GM13977 (cell line): ENCODE results near the gene LOXL3.

Experiments
- DNase-seq: peaks from one replicate; pipeline ENCODE4 v3.0.0; 2012; ENCODE audit warnings: low spot score
- in situ Hi-C: fragments of 300-500 bp; cut with MboI; formaldehyde crosslinking; loops from one replicate; pipeline ENCODE4 v1.12.0; 2022; ENCODE audit warnings: low sequenced_read_pairs, low pct_unique_long_range_greater_than_20kb, mixed read lengths, inconsistent platforms; ENCODE audit not compliant: unreplicated experiment
- TF ChIP-seq, protein P1 (sequence below): IDR thresholded peaks from 2 replicates; pipeline ENCODE4 v1.5.1; 2012; ENCODE audit warnings: mild to moderate bottlenecking, control low read depth; ENCODE audit not compliant: insufficient read depth; ENCODE audit errors: extremely low read depth, missing control alignments

LOXL3 gene

GRCh38 chr2:74576211-74576862, 22.6 kb upstream of the LOXL3 start:
- in situ Hi-C loops = loop anchor here (25.0 kb wide), 1 partner anchor 89 kb away; the partner anchor contains the start of genes CCDC142, LBX2 and TTC31
- TF ChIP-seq, protein P1, sequence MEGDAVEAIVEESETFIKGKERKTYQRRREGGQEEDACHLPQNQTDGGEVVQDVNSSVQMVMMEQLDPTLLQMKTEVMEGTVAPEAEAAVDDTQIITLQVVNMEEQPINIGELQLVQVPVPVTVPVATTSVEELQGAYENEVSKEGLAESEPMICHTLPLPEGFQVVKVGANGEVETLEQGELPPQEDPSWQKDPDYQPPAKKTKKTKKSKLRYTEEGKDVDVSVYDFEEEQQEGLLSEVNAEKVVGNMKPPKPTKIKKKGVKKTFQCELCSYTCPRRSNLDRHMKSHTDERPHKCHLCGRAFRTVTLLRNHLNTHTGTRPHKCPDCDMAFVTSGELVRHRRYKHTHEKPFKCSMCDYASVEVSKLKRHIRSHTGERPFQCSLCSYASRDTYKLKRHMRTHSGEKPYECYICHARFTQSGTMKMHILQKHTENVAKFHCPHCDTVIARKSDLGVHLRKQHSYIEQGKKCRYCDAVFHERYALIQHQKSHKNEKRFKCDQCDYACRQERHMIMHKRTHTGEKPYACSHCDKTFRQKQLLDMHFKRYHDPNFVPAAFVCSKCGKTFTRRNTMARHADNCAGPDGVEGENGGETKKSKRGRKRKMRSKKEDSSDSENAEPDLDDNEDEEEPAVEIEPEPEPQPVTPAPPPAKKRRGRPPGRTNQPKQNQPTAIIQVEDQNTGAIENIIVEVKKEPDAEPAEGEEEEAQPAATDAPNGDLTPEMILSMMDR = no peak
- DNase-seq = no peak

DNA sequence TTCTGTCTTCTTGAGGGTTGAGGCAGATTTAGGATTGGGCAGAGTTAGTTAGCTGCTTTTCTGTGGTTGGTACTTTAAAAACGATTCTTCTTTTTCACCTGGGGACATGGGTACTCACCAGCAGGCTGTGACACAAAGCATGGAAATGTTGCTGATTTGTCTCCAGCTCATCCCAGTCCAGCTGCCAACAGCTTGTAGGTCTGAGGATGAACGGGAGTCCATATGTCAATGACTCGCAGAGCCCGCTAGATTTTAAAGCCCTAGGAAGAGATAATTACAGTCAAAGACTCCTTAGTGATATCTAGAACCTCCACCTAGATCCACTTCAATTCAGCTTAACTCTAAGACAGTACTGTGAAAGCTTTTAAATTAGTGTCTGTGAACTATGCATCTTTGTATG, 21.6 kb upstream of the LOXL3 start:
- TF ChIP-seq, protein P1 = no peak
- no peak for DNase-seq
- in situ Hi-C loops = loop anchor here (25.0 kb wide), 1 partner anchor 88 kb away; the partner anchor contains the start of genes CCDC142, LBX2 and TTC31

DNA sequence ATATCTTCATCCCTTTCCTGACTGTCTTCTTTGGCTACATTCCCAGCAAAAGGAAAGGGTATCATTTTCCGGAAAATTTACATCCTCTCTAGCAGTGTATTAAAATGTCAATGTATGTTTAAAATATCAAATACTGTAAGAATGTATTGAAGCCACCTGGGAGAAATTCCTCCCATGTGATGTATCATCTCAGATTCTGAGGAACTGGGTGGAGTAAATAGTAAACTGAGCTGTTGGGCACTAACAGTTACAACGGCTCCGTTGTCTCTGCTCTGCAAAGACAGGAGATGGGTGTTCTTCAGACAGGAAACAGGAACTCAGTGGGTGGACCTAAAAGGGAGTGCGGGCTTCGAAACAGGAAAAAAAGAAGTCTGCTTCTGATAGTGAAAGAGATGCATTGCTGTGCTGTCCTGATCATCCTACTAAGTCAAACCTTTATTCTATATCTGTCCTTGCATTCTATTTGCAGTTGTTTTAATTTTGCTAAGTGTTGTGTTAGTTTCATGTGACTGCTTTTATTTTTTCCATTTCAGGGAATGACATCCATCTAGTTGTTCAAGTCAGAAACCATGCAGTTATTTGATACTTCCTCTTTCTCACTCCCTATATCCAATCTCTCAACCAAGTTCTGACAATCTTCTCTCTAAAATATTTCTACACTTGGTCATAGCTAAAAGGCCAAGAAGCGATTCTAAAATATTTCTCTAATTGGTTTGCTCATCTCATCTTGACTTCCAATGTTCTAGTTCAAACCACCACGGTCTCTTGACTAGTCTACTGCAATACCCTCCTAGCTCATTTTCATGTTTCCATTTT, 20.2 kb upstream of the LOXL3 start:
- no peak for DNase-seq
- TF ChIP-seq, protein P1 = no peak
- in situ Hi-C loops = no loop called here

- DNase-seq = no peak
- in situ Hi-C loops = no loop called here
- TF ChIP-seq, protein P1 = peak; percentile 58
Measured at GRCh38 chr2:74572178-74572925, 18.6 kb upstream of the LOXL3 start.

- TF ChIP-seq, protein P1 = no peak
- DNase-seq = peak; percentile 73
- in situ Hi-C loops = no loop called here
Measured at GRCh38 chr2:74571058-74571457, 17.3 kb upstream of the LOXL3 start.

DNA sequence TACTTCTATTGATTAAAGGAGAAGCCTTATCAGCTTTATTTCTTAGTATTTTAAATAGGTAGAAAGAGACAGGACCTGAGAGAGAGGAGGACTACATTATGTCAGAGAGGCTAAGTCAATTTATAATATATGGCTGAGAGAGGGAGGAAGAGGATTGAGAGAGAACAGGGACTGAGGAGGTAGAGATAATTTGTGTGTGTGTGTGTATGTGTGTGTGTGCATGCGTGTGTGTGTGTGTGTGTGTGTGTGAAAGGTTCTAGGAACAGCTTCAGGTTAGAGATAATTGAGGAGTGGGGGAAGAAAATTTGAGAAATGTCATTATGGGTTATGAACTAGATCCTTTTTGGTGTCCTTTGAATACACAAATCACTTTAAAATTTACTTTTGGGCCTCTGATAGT, 15.9 kb upstream of the LOXL3 start:
- in situ Hi-C loops = no loop called here
- TF ChIP-seq, protein P1 = no peak
- DNase-seq = no peak
